WTC11 (cell line): ENCODE measurements around the gene ACR. TPM values are rescaled to one million over a fixed set of nuclear protein-coding genes. Genes with fewer than 3 reads are reported as not detected.

ENCODE experiments used
- ATAC-seq: fragments of 200-7000 bp; cut with Tn5 transposase; 2 replicates; pipeline ENCODE4 v1.10.0; 2021; ENCODE audit warnings: mild to moderate bottlenecking, moderate library complexity
- CTCF ChIA-PET: fragments of 300-600 bp; sonication (Branson Sonifier 250); formaldehyde crosslinking; loops from one replicate; lab custom pipeline; 2021; ENCODE audit warnings: antibody characterized with exemption; lab: Charles Lee
- POLR2A ChIA-PET: fragments of 350-600 bp; sonication (Branson Sonifier 250); formaldehyde crosslinking; loops from one replicate; lab custom pipeline; 2021; ENCODE audit warnings: antibody characterized with exemption; lab: Charles Lee
- DNase-seq: peaks from one replicate; pipeline ENCODE4 v3.0.0; 2021; ENCODE audit warnings: low spot score
- H3K27ac Mint-ChIP-seq: 2 replicates; pipeline ENCODE4 v1.8.0; 2021; ENCODE audit warnings: mixed read lengths
- H3K27me3 Mint-ChIP-seq: 2 replicates; pipeline ENCODE4 v1.8.0; 2021; ENCODE audit warnings: low read depth, mild to moderate bottlenecking, moderate library complexity, mixed read lengths
- H3K36me3 Mint-ChIP-seq: 2 replicates; pipeline ENCODE4 v1.8.0; 2021; ENCODE audit warnings: mixed read lengths
- H3K4me1 Mint-ChIP-seq: 2 replicates; pipeline ENCODE4 v1.8.0; 2022; ENCODE audit warnings: mixed read lengths
- H3K4me3 Mint-ChIP-seq: 2 replicates; pipeline ENCODE4 v1.8.0; 2021; ENCODE audit warnings: mild to moderate bottlenecking, moderate library complexity, mixed read lengths
- H3K9me3 Mint-ChIP-seq: 2 replicates; pipeline ENCODE4 v1.8.0; 2021; ENCODE audit warnings: mixed read lengths
- ARID4B ChIP-seq: sonication (generic); formaldehyde crosslinking; IDR thresholded peaks from 2 replicates; pipeline ENCODE4 v1.8.0; 2023; ENCODE audit warnings: missing genetic modification reagents, mild to moderate bottlenecking, borderline replicate concordance
- ATF1 ChIP-seq: sonication (generic); formaldehyde crosslinking; IDR thresholded peaks from 2 replicates; pipeline ENCODE4 v1.8.1; 2023; ENCODE audit warnings: mild to moderate bottlenecking, moderate library complexity, missing genetic modification reagents
- ATF2 ChIP-seq: sonication (generic); formaldehyde crosslinking; IDR thresholded peaks from 2 replicates; pipeline ENCODE4 v1.8.1; 2022; ENCODE audit warnings: low read depth, missing genetic modification reagents, borderline replicate concordance
- CBFB ChIP-seq: sonication (generic); formaldehyde crosslinking; IDR thresholded peaks from 2 replicates; pipeline ENCODE4 v1.8.1; 2022; ENCODE audit warnings: mild to moderate bottlenecking, low read depth, missing genetic modification reagents
- E2F1 ChIP-seq: sonication (generic); formaldehyde crosslinking; IDR thresholded peaks from 2 replicates; pipeline ENCODE4 v1.8.0; 2022; ENCODE audit warnings: mild to moderate bottlenecking, missing genetic modification reagents
- ETV6 ChIP-seq: sonication (generic); formaldehyde crosslinking; IDR thresholded peaks from 2 replicates; pipeline ENCODE4 v1.8.1; 2022; ENCODE audit warnings: mild to moderate bottlenecking, missing genetic modification reagents
- HMGXB4 ChIP-seq: sonication (generic); formaldehyde crosslinking; IDR thresholded peaks from 2 replicates; pipeline ENCODE4 v1.8.1; 2023; ENCODE audit warnings: mild to moderate bottlenecking, moderate library complexity, missing genetic modification reagents
- KAT7 ChIP-seq: sonication (generic); formaldehyde crosslinking; IDR thresholded peaks from 2 replicates; pipeline ENCODE4 v1.8.1; 2023; ENCODE audit warnings: missing genetic modification reagents, mild to moderate bottlenecking, borderline replicate concordance
- NFE2L1 ChIP-seq: sonication (generic); formaldehyde crosslinking; IDR thresholded peaks from 2 replicates; pipeline ENCODE4 v1.8.1; 2023; ENCODE audit warnings: missing genetic modification reagents
- RORB ChIP-seq: fragments of 250-450 bp; sonication (Bioruptor Pico); IDR thresholded peaks from 2 replicates; pipeline ENCODE4 v1.9.0; 2021; ENCODE audit warnings: mild to moderate bottlenecking
- SMAD3 ChIP-seq: sonication (generic); formaldehyde crosslinking; IDR thresholded peaks from 2 replicates; pipeline ENCODE4 v1.8.0; 2022; ENCODE audit warnings: missing genetic modification reagents, mild to moderate bottlenecking, borderline replicate concordance
- SP1 ChIP-seq: sonication (generic); formaldehyde crosslinking; conservative IDR thresholded peaks from 2 replicates; pipeline ENCODE4 v1.8.1; 2022; ENCODE audit warnings: missing genetic modification reagents
- TEAD1 ChIP-seq: sonication (generic); formaldehyde crosslinking; IDR thresholded peaks from 2 replicates; pipeline ENCODE4 v1.8.0; 2022; ENCODE audit warnings: mild to moderate bottlenecking, missing genetic modification reagents
- TP53 ChIP-seq: sonication (generic); formaldehyde crosslinking; IDR thresholded peaks from 2 replicates; pipeline ENCODE4 v1.8.1; 2023; ENCODE audit warnings: mild to moderate bottlenecking, missing genetic modification reagents
- USF2 ChIP-seq: sonication (generic); formaldehyde crosslinking; IDR thresholded peaks from 2 replicates; pipeline ENCODE4 v1.8.1; 2023; ENCODE audit warnings: mild to moderate bottlenecking, missing genetic modification reagents, moderate library complexity
- ZBTB43 ChIP-seq: sonication (generic); formaldehyde crosslinking; IDR thresholded peaks from 2 replicates; pipeline ENCODE4 v1.8.1; 2023; ENCODE audit warnings: mild to moderate bottlenecking, missing genetic modification reagents
- ZNF138 ChIP-seq: sonication (generic); formaldehyde crosslinking; conservative IDR thresholded peaks from 2 replicates; pipeline ENCODE4 v1.8.1; 2022; ENCODE audit warnings: mild to moderate bottlenecking, moderate library complexity, missing genetic modification reagents
- total RNA-seq: library from RNA; stranded (reverse); gene quantifications from 3 replicates; pipeline ENCODE4 v1.2.3, GENCODE V29; 2021

ACR gene
- total RNA-seq, 1 experiment from 2014 or later: 0.46 TPM

- TF ChIP-seq ETV6 (no peak), CBFB (CRISPR knock-in tag) (no peak), KAT7 (CRISPR knock-in tag) (no peak), SP1 (no peak)
- TF ChIP-seq, all 79 proteins: peak for 0
Observed at GRCh38 chr22:50715250-50715649, 22.8 kb upstream of the ACR start (continued).

GRCh38 chr22:50715776-50716175 is 22.2 kb upstream of the ACR start:
- DNase-seq (no peak), ATAC-seq (no peak)
- H3K27me3 Mint-ChIP-seq: peaks cover 35% of the 10 kb centered on the region
- H3K4me3 Mint-ChIP-seq: no peak overlapping the region
- H3K27ac Mint-ChIP-seq: no peak overlapping the region
- ChIA-PET CTCF (no interaction called here), POLR2A (no interaction called here)
- no peaks in the 10 kb centered on the region for H3K36me3 Mint-ChIP-seq
- H3K4me1 Mint-ChIP-seq: no peaks in the 10 kb centered on the region
- H3K9me3 Mint-ChIP-seq: no peaks in the 10 kb centered on the region
- TF ChIP-seq TP53 (CRISPR knock-in tag) (no peak), ZNF138 (CRISPR knock-in tag) (no peak), NFE2L1 (CRISPR knock-in tag) (no peak), SMAD3 (CRISPR knock-in tag) (no peak), ATF1 (no peak), USF2 (CRISPR knock-in tag) (no peak), TEAD1 (CRISPR knock-in tag) (no peak), E2F1 (no peak), ATF2 (no peak), ZBTB43 (CRISPR knock-in tag) (no peak), HMGXB4 (no peak), RORB (CRISPR knock-in tag) (no peak), ARID4B (no peak)
